Neural cell (in vitro differentiated cells): Measurements from ENCODE around the gene TRMT10C. TPM values are rescaled to one million over a fixed set of nuclear protein-coding genes. Genes with fewer than 3 reads are reported as not detected.

Experiments
- H2AFZ ChIP-seq: fragments of 200-600, 300-800 bp; sonication (generic), shearing (Covaris generic); 2 replicates; pipeline ENCODE4 v1.6.0; 2014; ENCODE audit warnings: low read depth, mild to moderate bottlenecking, antibody characterized with exemption, low read length, moderate library complexity
- H3F3A ChIP-seq: fragments of 200-600 bp; shearing (Covaris generic); 2 replicates; pipeline ENCODE4 v1.6.1; 2016; ENCODE audit warnings: mild to moderate bottlenecking, moderate library complexity, mixed read lengths, antibody characterized with exemption, low read length; ENCODE audit not compliant: insufficient read depth, poor library complexity, severe bottlenecking
- H3K27ac ChIP-seq: fragments of 200-600, 300-800 bp; sonication (generic), shearing (Covaris generic); 2 replicates; pipeline ENCODE4 v1.5.1; 2014; ENCODE audit warnings: mild to moderate bottlenecking, low read length, moderate library complexity
- H3K27me3 ChIP-seq: fragments of 300-800, 200-600 bp; sonication (generic), shearing (Covaris generic); 2 replicates; pipeline ENCODE4 v1.6.0; 2014; ENCODE audit warnings: mild to moderate bottlenecking, low read depth, low read length, moderate library complexity; ENCODE audit not compliant: insufficient read depth
- H3K36me3 ChIP-seq: fragments of 300-800, 200-600 bp; sonication (generic), shearing (Covaris generic); 2 replicates; pipeline ENCODE4 v1.5.1; 2014; ENCODE audit warnings: mild to moderate bottlenecking, antibody characterized with exemption, low read length, moderate library complexity; ENCODE audit not compliant: insufficient read depth
- H3K4me2 ChIP-seq: fragments of 300-800, 200-600 bp; sonication (generic), shearing (Covaris generic); 2 replicates; pipeline ENCODE4 v1.6.0; 2014; ENCODE audit warnings: mild to moderate bottlenecking, low read length
- H3K4me3 ChIP-seq: fragments of 300-800, 200-600 bp; sonication (generic), shearing (Covaris generic); 2 replicates; pipeline ENCODE4 v1.5.1; 2014; ENCODE audit warnings: mild to moderate bottlenecking, low read length, moderate library complexity
- H3K79me2 ChIP-seq: fragments of 200-600 bp; shearing (Covaris generic); replicated peaks from 2 replicates; pipeline ENCODE4 v1.6.0; 2014; ENCODE audit warnings: mild to moderate bottlenecking, low read length, moderate library complexity; ENCODE audit not compliant: insufficient read depth
- H3K9ac ChIP-seq: fragments of 300-800, 200-600 bp; sonication (generic), shearing (Covaris generic); 2 replicates; pipeline ENCODE4 v1.6.1; 2016; ENCODE audit warnings: mild to moderate bottlenecking, low read length, mixed read lengths
- H3K9me2 ChIP-seq: fragments of 200-600 bp; shearing (Covaris generic); 2 replicates; pipeline ENCODE4 v1.6.1; 2016; ENCODE audit warnings: mild to moderate bottlenecking, low read length, mixed read lengths; ENCODE audit not compliant: insufficient read depth
- H3K9me3 ChIP-seq: fragments of 200-600, 300-800 bp; sonication (generic), shearing (Covaris generic); 2 replicates; pipeline ENCODE4 v1.6.1; 2016; ENCODE audit warnings: mild to moderate bottlenecking, mixed run types, low read length, moderate library complexity, mixed read lengths
- H4K20me1 ChIP-seq: fragments of 200-600 bp; shearing (Covaris generic); 2 replicates; pipeline ENCODE4 v1.6.1; 2016; ENCODE audit warnings: mild to moderate bottlenecking, mixed run types; ENCODE audit not compliant: insufficient read depth
- CTCF ChIP-seq: fragments of 450-650 bp; IDR thresholded peaks from 2 replicates; pipeline ENCODE4 v1.5.1; 2014; ENCODE audit warnings: antibody characterized with exemption, mild to moderate bottlenecking, moderate library complexity; ENCODE audit not compliant: poor library complexity, severe bottlenecking
- EP300 ChIP-seq: fragments of 450-650 bp; conservative IDR thresholded peaks from 2 replicates; pipeline ENCODE4 v1.6.1; 2014; ENCODE audit warnings: antibody characterized with exemption, mild to moderate bottlenecking, moderate library complexity; ENCODE audit not compliant: poor library complexity, severe bottlenecking
- EZH2 ChIP-seq: fragments of 200-600, 300-800 bp; shearing (Covaris generic), sonication (generic); IDR thresholded peaks from 2 replicates; pipeline ENCODE4 v1.6.1; 2014; ENCODE audit warnings: antibody characterized with exemption, low read length, borderline replicate concordance, mild to moderate bottlenecking; ENCODE audit not compliant: insufficient read depth, poor library complexity, severe bottlenecking
- MXI1 ChIP-seq: fragments of 450-650 bp; conservative IDR thresholded peaks from 2 replicates; pipeline ENCODE4 v1.6.1; 2014; ENCODE audit warnings: antibody characterized with exemption, mild to moderate bottlenecking; ENCODE audit not compliant: poor library complexity, severe bottlenecking
- POLR2AphosphoS5 ChIP-seq: IDR thresholded peaks from 2 replicates; pipeline ENCODE4 v1.6.1; 2012
- RAD21 ChIP-seq: fragments of 450-650 bp; conservative IDR thresholded peaks from 2 replicates; pipeline ENCODE4 v1.6.1; 2014; ENCODE audit warnings: antibody characterized with exemption, mild to moderate bottlenecking, moderate library complexity
- REST ChIP-seq: IDR thresholded peaks from 2 replicates; pipeline ENCODE4 v1.6.1; 2012; ENCODE audit warnings: borderline replicate concordance
- SMC3 ChIP-seq: fragments of 450-650 bp; conservative IDR thresholded peaks from 2 replicates; pipeline ENCODE4 v1.6.1; 2014; ENCODE audit warnings: antibody characterized with exemption, mild to moderate bottlenecking, moderate library complexity; ENCODE audit not compliant: poor library complexity
- TAF1 ChIP-seq: IDR thresholded peaks from 2 replicates; pipeline ENCODE4 v1.6.1; 2012; ENCODE audit warnings: low read depth
- polyA minus RNA-seq: library from RNA; depleted of rRNA, polyadenylated mRNA; stranded (reverse); fragments of >200 nt; gene quantifications from 2 replicates; pipeline ENCODE4 v1.2.3, GENCODE V29; 2014
- polyA plus RNA-seq: library from polyadenylated mRNA; depleted of rRNA; stranded (reverse); fragments of >200 nt; gene quantifications from 2 replicates; pipeline ENCODE4 v1.2.3, GENCODE V29; 2014

TRMT10C gene
- polyA plus RNA-seq, result 42.1 and 44.5 TPM in 2 replicates
- polyA minus RNA-seq, result 56.7 and 58.2 TPM in 2 replicates

- Histone ChIP-seq H3K27me3 (no peaks in the 10 kb centered on the region), H3K4me3 (peak within 1 kb of the TSS; percentile 91), H3K4me2 (peak within 1 kb of the TSS; percentile 81), H2AFZ (peak within 1 kb of the TSS; percentile 99), H3K9me3 (no peaks in the 10 kb centered on the region), H4K20me1 (no peaks in the 10 kb centered on the region), H3F3A (no peaks in the 10 kb centered on the region), H3K9ac (peak within 1 kb of the TSS; percentile 81), H3K79me2 (peaks cover 28% of the 10 kb centered on the region), H3K27ac (peak within 1 kb of the TSS; percentile 82), H3K36me3 (peaks cover 7% of the 10 kb centered on the region), H3K9me2 (no peaks in the 10 kb centered on the region)
- TF ChIP-seq TAF1 (no peak), MXI1 (peak; percentile 98), SMC3 (peak; percentile 42), EP300 (peak; percentile 75), POLR2AphosphoS5 (peak; percentile 94), EZH2 (no peak), RAD21 (peak; percentile 30), CTCF (no peak), REST (peak; percentile 47)
Observed at GRCh38 chr3:101561630-101562328, at the start of gene TRMT10C. Gene TRMT10C (plus strand): TSS chr3:101561868. CDS start chr3:101564782, 2,914 bp downstream.

- TF ChIP-seq EZH2 (no peak), RAD21 (no peak), POLR2AphosphoS5 (no peak), SMC3 (no peak), EP300 (no peak), TAF1 (no peak), MXI1 (no peak), REST (no peak), CTCF (no peak)
- Histone ChIP-seq H3K9ac (peak overlapping the region; percentile 98), H2AFZ (peak overlapping the region; percentile 94), H3K9me2 (no peaks in the 10 kb centered on the region), H4K20me1 (no peaks in the 10 kb centered on the region), H3F3A (no peaks in the 10 kb centered on the region), H3K79me2 (peaks cover 38% of the 10 kb centered on the region), H3K4me2 (peak overlapping the region; percentile 75), H3K9me3 (no peaks in the 10 kb centered on the region), H3K4me3 (peak overlapping the region; percentile 76), H3K27me3 (no peaks in the 10 kb centered on the region), H3K36me3 (peaks cover 10% of the 10 kb centered on the region), H3K27ac (peak overlapping the region; percentile 98)
Observed at GRCh38 chr3:101512396-101512645, 49.3 kb upstream of the TRMT10C start.
